MCF 10A (cell line): ENCODE results near the gene ENTR1. TPM values are rescaled to one million over a fixed set of nuclear protein-coding genes. Genes with fewer than 3 reads are reported as not detected.

Experiments
- BruUV-seq: library from RNA; stranded (reverse); fragments of 400-500 nt; replicated peaks from 2 replicates; lab custom pipeline; 2021; lab: Mats Ljungman, UMichigan
- CTCF ChIA-PET: fragments of 300-600 bp; sonication (Branson Sonifier 250); formaldehyde crosslinking; extraction: SDS; loops from one replicate; lab custom pipeline; 2021; ENCODE audit warnings: antibody characterized with exemption, inconsistent platforms; lab: Yijun Ruan, JAX
- POLR2A ChIA-PET: fragments of 300-600, 350-650 bp; sonication (Branson Sonifier 250); formaldehyde crosslinking; extraction: SDS; loops from one replicate; lab custom pipeline; 2020; ENCODE audit warnings: antibody characterized with exemption, inconsistent platforms; lab: Yijun Ruan, JAX
- DNase-seq: peaks from one replicate; pipeline ENCODE4 v3.0.0-alpha.2; 2018; ENCODE audit not compliant: unreplicated experiment
- H3K27ac Mint-ChIP-seq: one replicate; pipeline ENCODE4 v1.8.0; 2022; ENCODE audit warnings: mild to moderate bottlenecking, low read depth, mixed read lengths; ENCODE audit not compliant: unreplicated experiment
- H3K27me3 Mint-ChIP-seq: one replicate; pipeline ENCODE4 v1.8.0; 2022; ENCODE audit warnings: mixed read lengths; ENCODE audit not compliant: insufficient read depth, unreplicated experiment
- H3K36me3 Mint-ChIP-seq: one replicate; pipeline ENCODE4 v1.8.0; 2022; ENCODE audit warnings: mild to moderate bottlenecking, moderate library complexity, mixed read lengths; ENCODE audit not compliant: insufficient read depth, unreplicated experiment
- H3K4me1 Mint-ChIP-seq: one replicate; pipeline ENCODE4 v1.8.0; 2022; ENCODE audit warnings: mixed read lengths; ENCODE audit not compliant: insufficient read depth, unreplicated experiment
- H3K4me3 Mint-ChIP-seq: one replicate; pipeline ENCODE4 v1.8.0; 2022; ENCODE audit warnings: mild to moderate bottlenecking, moderate library complexity, mixed read lengths; ENCODE audit not compliant: unreplicated experiment
- H3K9me3 Mint-ChIP-seq: one replicate; pipeline ENCODE4 v1.8.0; 2022; ENCODE audit warnings: mixed read lengths; ENCODE audit not compliant: unreplicated experiment
- CTCF ChIP-seq: fragments of 200-600 bp; IDR thresholded peaks from one replicate; pipeline ENCODE4 v1.8.0; 2022; ENCODE audit warnings: antibody characterized with exemption, mild to moderate bottlenecking; ENCODE audit not compliant: unreplicated experiment
- intact Hi-C: fragments of 100-400 bp; cut with micrococcal nuclease; formaldehyde crosslinking; loops from 2 replicates; pipeline ENCODE4 v1.14.1; 2022
- total RNA-seq: library from RNA; stranded (reverse); gene quantifications from 2 replicates; pipeline ENCODE4 v1.2.3, GENCODE V29; 2022

ENTR1 gene
- total RNA-seq, 1 experiment from 2014 or later, result 82.2 TPM

GRCh38 chr9:136370037-136370436 is 40.4 kb downstream of the ENTR1 start:
- H3K4me3 Mint-ChIP-seq, result no peak overlapping the region
- CTCF ChIA-PET, result interaction anchor here (0.7 kb wide), 1 partner anchor 401 kb away, joined by 4 read pairs; no protein-coding TSS in a partner anchor
- peaks cover 4% of the 10 kb centered on the region for H3K36me3 Mint-ChIP-seq
- no peaks in the 10 kb centered on the region for H3K9me3 Mint-ChIP-seq
- no peaks in the 10 kb centered on the region for H3K4me1 Mint-ChIP-seq
- DNase-seq, result no peak
- POLR2A ChIA-PET, result interaction anchor here (0.7 kb wide), 1 partner anchor 18 kb away, joined by 3 read pairs; no protein-coding TSS in a partner anchor
- no peak overlapping the region for H3K27ac Mint-ChIP-seq
- TF ChIP-seq CTCF, result no peak
- intact Hi-C loops, result no loop called here
- no peaks in the 10 kb centered on the region for H3K27me3 Mint-ChIP-seq
- BruUV-seq, result no TSS peak

GRCh38 chr9:136368190-136368589 is 42.2 kb downstream of the ENTR1 start:
- Mint-ChIP-seq H3K4me1 (no peaks in the 10 kb centered on the region), H3K27me3 (no peaks in the 10 kb centered on the region), H3K36me3 (no peaks in the 10 kb centered on the region), H3K27ac (no peak overlapping the region), H3K4me3 (no peak overlapping the region), H3K9me3 (no peaks in the 10 kb centered on the region)
- ChIA-PET POLR2A (no interaction called here), CTCF (no interaction called here)
- TF ChIP-seq CTCF, result no peak
- DNase-seq, result no peak
- no TSS peak for BruUV-seq
- intact Hi-C loops, result no loop called here

- no peak for DNase-seq
- Mint-ChIP-seq H3K27ac (no peak overlapping the region), H3K27me3 (no peaks in the 10 kb centered on the region), H3K9me3 (no peaks in the 10 kb centered on the region), H3K36me3 (peaks cover 4% of the 10 kb centered on the region), H3K4me3 (no peak overlapping the region), H3K4me1 (no peaks in the 10 kb centered on the region)
- TF ChIP-seq CTCF, result no peak
- POLR2A ChIA-PET, result no interaction called here
- CTCF ChIA-PET, result interaction anchor here (0.7 kb wide), 1 partner anchor 41 kb away, joined by 3 read pairs; no protein-coding TSS in a partner anchor
- no TSS peak for BruUV-seq
- intact Hi-C loops, result no loop called here
Observed at GRCh38 chr9:136367296-136368145, 42.9 kb downstream of the ENTR1 start.

GRCh38 chr9:136366826-136367225 is 43.6 kb downstream of the ENTR1 start:
- Mint-ChIP-seq H3K27me3 (no peaks in the 10 kb centered on the region), H3K9me3 (no peaks in the 10 kb centered on the region), H3K4me1 (no peaks in the 10 kb centered on the region), H3K36me3 (peaks cover 5% of the 10 kb centered on the region), H3K4me3 (no peak overlapping the region), H3K27ac (no peak overlapping the region)
- TF ChIP-seq CTCF, result no peak
- intact Hi-C loops, result no loop called here
- BruUV-seq, result no TSS peak
- CTCF ChIA-PET, result interaction anchor here (0.7 kb wide), 1 partner anchor 42 kb away, joined by 3 read pairs; no protein-coding TSS in a partner anchor
- POLR2A ChIA-PET, result interaction anchor here (0.5 kb wide), 1 partner anchor 77 kb away, joined by 3 read pairs; no protein-coding TSS in a partner anchor
- no peak for DNase-seq
